NCI-H748 treated with DMSO at 0.1 percent for 48 hours (cell line): ENCODE data around the gene SPHK1.

Experiments
- DNase-seq: peaks from one replicate; lab custom pipeline; 2025; lab: John Stamatoyannopoulos, UW

SPHK1 gene

DNA sequence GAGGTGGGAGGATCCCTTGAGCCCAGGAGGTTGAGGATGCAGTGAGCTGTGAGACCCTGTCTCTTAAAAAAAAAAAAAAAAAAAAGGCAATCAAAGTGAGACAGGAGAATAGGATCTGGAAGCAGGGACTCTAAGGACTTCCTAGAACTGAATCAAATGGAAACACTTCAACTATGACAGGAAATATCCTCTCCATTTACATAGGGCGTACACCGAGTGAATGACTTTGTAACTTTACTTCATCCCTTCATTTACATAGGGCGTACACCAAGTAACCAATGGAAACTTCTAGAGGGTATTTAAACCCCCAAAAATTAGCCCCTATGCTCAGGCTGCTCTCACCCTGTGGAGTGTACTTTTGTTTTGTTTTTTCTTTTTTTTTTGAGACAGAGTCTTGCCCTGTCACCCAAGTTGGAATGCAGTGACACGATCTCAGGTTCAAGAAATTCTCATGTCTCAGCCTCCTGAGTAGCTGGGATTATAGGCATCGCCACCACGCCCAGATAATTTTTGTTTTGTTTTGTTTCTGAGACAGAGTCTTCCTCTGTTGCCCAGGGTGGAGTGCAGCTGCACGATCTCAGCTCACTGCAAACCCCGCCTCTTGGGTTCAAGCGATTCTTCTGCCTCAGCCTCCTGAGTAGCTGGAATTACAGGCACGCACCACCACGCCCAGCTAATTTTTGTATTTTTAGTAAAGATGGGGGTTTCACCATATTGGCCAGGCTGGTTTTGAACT is 21.1 kb upstream of the SPHK1 start:
- no peak for DNase-seq

DNA sequence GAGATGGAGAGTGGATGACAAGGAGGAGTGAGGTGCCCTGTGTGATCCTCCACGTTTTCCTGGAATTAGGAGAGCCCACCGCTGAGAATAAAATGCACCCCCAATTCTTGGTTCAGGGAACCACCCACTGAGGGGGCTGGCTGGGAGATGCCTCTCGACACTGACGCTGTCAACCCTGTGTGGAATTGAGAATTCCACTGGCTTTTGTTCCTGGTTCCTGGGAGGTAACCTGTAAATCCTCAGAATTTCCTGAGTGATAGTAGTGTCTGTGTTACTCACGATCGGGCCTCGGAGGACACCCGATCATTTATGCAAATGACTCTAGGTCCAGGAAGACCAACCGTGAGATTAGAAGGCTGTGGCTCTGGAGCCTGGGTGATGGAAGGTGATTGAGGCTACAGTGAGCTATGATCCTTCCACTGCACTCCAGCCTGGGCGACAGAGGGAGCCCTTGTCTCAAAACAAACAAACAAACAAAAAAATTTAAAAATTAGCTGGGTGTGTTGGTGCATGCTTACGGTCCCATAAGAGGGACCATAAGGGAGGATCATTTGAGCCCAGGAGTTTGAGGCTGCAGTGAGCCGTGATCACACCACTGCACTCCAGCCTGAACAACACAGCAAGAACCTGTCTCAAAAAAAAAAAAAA is 19.0 kb upstream of the SPHK1 start:
- no peak for DNase-seq

DNA sequence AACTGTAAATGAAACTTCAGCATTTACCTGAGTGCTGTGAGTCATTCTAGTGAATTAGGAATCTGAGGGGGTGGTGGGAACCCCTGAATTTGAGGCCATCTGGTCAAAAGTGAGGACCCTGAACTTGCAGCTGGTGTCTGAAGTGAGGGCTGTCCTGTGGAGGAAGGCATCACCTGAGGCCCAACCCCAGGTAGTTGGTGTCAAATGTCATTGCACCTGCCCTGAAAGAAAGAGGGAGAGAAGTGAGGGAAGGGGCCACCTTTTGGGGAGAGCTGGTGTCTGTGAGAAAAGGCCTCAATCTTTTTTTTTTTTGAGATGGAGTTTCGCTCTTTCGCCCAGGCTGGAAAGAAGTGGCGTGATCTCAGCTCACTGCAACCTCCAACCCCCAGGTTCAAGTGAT is 18.2 kb upstream of the SPHK1 start:
- no peak for DNase-seq

DNA sequence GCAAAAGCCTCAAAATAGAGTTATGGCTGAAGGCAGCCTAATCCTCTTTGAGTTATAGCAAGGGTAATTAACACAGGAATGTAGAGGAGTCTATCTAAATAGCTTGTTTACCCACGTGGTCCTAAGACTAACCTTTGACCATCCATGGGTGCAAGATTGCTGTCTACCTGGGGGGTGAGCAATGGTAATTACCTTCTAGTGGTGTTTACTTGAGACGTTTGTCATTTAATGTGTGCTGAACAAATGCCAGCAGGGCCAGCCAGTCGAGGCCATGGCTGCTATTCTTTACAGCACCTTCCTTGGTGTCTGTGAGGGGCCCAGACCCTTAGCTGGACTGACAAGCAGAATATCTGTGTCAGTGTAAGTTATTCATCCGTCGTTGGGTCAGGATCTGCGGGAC is 16.8 kb upstream of the SPHK1 start:
- no peak for DNase-seq

DNA sequence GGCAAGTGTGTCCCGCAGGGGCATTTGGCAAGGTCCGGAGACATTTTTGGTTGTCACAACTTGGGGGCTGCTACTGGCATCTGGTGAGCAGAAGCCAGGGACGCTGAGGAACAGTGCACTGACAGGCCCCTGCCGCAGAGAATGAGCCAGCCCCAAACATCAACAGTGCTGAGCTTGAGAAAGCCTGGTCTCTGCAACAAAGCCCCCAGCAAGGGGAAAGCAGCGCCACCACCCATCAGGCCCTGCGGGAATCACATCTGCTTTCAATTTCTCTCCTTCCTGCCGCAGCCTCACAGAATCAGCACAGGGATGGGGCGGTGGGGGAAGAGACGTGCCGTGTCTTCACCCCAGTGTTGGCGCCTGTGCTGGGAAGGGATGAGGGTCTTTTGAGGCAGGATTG is 15.9 kb upstream of the SPHK1 start:
- no peak for DNase-seq

DNA sequence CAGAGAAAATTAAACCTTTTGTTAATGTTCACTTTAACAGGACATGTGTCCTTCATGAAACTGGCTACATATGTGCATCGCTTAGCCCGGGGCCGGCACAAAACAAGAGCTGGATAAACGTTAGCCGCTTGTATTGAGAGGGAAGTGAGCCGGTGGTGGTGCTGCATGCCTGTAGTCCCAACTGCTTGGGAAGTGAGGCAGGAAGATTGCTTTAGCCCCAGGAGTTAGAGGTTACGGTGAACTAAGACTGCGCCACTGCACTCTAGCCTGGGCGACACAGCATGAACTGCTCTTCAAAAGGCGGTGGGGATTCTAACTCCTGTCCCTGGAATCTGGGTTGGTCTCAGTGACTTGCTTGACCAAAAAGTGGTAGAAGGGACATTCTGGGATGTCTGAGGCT is 15.0 kb upstream of the SPHK1 start:
- DNase-seq: no peak

DNA sequence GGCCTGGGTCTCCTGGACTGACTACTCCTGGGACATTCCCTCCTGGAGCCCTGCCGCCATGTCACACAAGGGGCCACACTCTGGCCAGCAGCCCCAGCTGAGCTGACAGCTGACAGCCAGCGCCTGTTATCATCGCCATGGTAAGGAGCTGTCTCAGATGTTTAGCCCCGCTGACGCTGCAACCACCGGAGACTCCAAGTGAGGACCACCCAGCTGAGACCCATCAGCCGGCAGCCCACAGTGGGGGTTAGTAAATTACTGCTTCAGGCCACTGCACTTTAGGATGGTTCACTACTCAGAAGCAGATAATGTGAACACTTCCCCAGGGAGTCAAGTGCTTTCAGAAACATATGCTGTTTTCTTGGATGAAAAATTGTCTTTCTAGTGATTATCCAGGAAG is 14.6 kb upstream of the SPHK1 start:
- DNase-seq: no peak

DNA sequence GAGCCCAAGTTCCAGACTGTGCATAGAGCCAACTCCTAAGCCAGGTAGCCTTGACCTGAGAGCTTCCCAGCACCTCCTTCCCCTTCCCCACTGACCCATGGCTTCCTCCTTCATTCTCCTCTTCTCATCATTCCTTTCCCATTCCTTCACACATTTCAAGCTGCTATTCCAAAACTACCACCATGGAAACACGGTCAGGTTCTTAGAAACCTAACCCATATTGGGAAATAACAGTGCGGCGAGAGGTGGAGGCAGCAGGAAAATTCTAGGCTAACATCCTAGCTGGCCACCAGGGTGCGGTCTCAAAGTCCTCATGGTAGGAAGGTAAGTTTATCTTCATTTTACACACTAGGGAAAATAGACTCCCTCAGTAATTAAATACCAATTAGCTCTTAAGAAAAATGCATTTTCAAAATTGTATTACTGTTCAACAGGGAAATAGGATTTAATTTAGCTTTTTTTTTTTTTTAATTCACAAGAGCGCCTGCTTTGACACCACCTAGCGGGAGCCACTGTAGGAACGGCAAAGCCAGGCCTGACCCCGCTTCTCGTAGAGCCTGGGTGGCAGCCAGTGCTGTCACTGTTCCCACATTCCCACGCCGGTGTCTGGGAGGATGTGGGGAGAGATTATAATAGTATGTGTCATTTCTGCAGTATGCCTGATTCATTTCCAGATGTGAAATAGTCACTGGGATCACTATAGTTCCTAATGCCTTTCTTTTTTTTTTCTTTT is 14.0 kb upstream of the SPHK1 start:
- DNase-seq: no peak

DNA sequence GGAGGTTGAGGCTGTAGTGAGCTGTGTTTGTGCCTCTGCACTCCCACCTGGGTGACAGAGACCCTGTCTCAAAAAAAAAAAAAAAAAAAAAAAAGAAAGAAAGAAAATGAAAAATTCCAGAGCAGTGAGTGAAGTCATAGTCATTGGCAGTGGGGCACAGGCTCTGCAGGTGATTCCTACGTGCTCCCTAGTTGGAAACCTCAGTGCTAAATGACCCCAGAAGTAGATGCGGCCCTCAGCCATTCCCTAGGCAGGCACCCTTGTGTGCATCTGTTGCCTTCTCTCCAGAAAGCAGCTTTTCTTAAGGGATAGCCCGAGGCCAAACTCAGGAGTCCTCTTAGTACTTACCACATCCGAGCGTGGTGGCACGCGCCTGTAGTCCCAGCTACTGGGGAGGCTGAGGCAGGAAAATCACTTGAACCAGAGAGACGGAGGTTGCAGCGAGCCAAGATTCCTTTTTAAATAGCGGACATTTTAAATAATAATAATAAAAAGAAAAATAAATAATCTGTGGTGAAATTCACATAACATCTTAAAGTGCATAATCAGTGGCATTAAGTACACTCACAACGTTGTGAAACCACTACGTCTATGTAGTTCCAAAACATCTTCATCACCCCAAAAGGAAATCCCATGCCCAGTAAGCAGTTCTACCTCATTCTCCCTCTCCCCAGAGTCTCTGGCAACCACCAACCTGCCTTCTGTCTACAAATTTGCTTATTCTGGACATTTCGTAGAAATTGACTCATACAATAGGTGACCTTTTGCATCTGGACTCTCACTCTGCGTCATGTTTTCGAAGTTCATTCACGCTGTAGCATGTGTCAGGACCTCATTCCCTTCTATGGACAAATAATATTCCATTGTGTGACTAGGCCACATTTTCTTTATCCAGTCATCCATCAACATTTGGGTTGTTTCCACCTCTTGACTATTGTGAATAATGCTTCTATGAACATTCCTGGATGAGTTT is 12.5 kb upstream of the SPHK1 start:
- no peak for DNase-seq

DNA sequence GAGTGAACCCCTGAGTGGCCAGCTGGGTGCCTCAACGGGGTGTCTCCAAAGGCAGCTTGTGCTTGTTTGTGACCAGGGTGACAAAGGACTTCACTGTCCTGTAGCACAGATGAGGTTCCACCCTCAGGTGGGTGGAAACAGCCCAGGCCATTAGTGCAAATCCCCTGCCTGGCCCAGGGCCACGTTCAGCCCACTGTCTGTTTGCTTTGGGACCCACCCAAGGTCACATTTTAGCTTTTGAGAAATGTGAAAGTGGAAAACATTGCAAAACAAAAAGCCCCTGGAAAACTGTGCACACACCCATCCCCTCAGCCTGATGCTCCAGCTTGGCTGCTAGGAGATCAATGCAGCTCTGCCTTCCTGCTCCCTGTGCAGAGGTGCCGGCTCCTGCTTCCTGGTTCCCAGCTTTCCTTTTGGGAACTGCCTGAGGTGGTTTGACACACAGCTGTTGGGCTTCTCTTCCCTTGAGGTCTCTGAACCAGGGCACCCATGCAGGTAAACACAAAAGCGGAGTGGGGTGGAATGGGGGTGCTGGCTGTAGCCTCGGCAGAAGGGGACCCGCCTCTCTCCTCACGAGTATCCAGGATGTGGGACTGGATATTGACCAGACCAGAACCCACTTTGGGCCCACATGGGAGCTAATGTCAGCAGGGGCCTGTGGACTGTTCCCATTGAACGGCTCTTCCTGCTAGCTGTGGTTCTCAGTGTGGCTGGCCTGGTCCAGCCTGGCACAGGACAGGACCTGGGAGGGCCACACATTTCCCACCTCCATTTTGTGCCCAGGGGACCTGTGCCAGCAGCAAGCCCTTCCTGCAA is 7.9 kb upstream of the SPHK1 start:
- no peak for DNase-seq

DNA sequence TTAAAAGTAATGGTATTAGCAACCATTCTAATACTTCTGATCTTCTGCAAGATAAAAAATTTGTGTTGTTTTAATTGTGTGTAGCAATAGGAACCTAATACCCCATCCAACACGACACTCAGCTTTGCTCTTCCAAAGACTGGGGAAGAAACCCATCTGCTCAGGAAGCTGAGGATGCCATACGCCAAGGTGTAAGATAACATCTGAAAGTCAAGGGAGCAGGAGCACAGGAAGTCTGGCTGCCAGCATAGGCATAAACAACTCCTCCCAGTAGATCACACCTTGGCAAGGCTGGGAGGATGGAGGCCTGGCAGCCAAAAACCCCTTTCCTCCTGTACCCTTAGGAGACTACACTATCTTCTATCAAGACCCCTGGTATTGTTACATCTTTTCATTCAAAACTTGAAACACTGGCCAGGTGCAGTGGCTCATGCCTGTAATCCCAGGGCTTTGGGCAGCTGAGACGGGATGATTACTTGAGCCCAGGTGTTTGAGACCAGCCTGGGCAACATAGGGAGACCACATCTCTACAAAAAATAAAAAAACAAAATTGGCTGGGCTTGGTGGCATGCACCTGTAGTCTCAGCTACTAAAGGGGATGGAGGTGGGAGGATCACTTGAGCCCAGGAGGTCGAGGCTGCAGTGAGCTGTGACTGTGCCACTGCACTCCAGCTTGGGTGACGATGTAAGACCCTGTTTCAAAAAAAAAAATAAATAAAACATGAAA is 5.7 kb upstream of the SPHK1 start:
- DNase-seq: no peak

DNA sequence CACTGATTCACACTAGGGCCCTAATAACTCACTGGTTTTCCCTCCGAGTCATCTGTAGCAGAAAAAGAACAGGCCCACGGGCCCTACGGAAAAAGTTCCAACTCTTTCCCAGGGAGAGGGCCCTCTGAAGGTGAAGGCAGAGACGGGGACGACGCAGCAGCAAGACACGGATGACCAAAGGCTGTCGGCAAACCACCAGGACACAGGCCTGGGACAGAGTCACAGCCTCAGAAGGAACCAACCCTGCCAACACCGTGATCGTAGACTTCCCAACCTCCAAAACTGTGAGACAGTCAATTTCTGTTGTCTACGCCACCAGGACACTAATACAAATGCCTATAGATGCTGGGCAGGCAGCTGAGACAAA is 5.2 kb upstream of the SPHK1 start:
- DNase-seq: no peak

DNA sequence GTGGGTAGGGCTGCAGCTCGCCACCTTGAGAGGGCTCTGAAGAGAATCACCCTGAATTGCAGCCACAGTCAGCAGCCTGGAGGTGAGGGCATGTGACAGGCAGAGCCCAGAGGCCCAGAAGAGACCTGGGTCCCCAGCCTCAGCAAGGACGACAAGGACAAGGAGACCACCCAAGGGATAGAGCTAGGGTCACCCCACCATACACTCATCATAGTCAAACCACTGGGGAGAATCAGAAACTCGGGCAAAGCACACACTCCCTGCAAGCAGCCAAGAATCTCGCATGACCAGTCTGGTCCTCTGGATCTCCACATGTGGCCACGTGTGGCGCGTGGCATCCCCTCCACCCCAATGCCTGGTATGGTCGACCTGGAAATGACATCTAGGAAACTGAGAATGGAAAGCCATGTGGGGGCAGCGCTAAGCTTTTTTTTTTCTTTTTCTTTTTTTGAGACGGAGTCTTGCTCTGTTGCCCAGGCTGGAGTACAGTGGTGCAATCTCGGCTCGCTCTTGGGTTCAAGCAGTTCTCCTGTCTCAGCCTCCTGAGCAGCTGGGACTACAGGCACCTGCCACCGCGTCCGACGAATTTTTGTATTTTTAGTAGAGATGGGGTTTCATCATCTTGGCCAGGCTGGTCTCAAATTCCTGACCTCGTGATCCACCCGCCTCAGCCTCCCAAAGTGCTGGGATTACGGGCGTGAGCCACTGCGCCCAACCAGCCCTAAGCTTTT is 4.6 kb upstream of the SPHK1 start:
- DNase-seq: no peak

DNA sequence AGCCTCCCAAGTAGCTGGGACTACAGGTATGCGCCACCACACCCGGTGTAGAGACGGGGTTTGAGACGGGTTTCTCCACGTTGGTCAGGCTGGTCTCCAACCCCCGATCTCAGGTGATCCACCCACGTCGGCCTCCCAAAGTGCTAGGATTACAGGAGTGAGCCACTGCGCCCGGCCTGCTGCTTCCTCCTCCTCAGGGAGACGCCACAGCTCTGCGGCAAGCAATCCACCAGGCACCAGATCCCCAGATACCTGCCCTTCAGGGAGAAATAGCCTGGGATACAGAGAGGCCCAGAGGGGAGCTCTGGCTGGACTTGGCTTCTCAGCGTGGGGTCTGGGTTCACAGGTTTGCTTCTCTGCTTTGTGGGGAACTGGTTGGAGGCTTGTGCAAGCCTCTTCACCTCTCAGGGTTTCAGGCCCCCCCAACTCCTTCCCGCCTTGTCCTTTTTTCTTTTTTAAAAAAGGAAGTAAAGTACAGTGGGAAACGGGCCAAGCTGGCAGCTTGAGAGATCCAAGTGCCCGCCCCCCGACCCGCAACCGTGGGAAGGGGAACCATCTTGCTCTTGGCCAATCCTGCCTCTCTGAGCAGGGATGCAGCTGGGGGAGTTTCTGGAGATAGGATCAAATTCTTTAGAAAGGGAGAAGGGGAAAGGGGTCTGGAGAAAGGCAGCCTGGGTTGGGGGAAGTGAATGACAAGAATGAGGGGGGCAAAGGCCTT is 2.6 kb upstream of the SPHK1 start:
- no peak for DNase-seq

DNA sequence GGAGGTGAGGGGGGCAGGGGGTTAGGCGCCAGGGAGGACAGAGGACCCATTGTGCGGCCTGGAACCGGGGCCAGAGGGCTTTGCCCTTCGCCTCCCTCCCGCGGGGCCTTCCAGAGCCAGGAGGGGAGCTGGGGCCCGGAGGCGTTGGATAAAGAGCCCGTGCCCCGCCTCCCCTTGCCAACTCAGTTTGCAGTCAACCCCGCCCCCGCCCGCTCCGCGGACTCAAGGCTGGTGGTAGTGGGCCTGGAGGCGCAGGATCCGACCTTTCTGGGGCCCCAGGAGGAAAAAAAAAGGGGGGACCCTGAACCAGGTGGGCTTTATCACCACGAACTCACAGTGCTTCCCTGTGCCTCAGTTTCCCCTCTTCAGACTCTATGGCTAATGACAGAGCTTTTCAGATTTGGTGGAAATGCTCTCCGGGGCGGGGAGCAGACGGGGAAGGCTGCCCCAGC is 2.0 kb upstream of the SPHK1 start:
- DNase-seq: no peak

DNA sequence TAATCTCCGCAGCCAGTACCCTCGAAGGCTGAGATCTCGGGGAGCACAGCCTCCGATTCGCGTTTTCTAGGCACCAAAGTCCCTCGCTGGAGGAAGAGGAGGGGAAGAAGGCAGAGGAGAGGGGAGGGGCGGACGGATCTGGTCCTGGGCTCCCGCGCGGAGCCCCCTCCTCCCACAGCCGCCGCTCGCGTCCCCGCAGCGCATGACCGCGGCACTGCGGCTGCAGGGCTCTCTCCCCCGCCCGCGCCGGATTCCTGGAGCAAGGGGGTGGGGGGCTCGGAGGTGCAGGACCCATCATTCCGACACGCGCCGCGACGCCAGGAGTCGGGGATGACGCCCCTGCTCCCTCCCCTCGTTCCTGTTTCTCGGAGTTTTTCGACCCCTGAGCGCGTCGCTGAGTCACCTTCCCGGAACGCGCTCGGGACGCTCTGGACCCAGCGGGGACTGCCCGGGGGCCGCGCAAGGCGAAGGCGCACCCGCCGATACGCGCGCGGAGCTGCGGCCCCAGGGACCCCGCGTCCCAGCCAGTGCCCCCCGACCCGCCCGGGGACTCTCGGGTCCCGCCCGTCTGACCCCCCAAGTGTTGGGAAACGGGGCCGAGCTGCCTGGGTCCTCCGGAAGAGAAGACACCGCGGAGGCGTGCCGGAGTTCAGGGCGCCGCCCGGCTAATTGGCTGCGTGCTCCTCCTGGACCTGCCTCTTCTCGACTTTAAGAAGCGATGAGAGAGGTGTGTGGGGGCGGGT is 1.4 kb upstream of the SPHK1 start:
- no peak for DNase-seq

DNA sequence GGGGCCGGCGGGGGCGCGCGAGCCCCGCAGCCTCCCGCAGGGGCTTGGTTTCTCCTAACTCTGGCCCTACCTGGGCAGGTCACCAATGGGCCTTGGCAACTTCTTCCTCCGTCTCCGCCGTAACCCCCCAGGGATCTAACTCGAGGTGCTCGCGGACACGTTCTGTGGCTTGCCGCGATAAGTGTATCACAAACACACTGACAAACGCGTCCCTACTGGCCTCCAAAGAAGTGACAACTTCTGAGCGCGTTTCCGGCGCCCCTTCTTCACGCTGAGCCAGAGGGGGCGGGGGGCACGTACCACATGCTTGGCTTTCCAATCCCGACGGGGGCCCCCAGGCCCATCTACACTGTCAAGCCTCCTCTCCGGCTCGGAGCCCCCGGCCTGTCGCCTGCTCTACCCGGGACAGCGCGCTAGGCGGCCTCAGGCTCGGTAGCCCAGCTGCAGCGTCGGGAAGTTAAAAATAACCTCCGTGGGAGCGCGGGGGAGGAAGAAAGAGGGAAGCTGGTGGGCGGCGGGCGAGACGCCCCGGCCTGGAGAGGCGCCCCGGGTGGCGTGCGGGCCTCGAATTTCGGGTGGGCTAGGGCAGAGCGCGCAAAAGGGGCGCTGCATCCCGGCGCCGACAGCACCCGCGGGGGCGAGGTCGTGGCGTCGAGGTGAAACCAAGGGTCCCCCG is 725 bp upstream of the SPHK1 start:
- DNase-seq: no peak
